GM12878 (cell line): ENCODE measurements around the gene LRRC55. TPM values are rescaled to one million over a fixed set of nuclear protein-coding genes. Genes with fewer than 3 reads are reported as not detected.

Experiments
- ATAC-seq: fragments of 200-7000 bp; cut with Tn5 transposase; 3 replicates; pipeline ENCODE4 v1.9.1; 2020; ENCODE audit warnings: mild to moderate bottlenecking, moderate library complexity
- BruUV-seq: library from RNA; stranded (reverse); fragments of 400-500 nt; replicated peaks from 2 replicates; lab custom pipeline; 2021; lab: Mats Ljungman, UMichigan
- CTCF ChIA-PET: fragments of 300-600 bp; sonication (Branson Sonifier 250); formaldehyde crosslinking; extraction: SDS; loops from one replicate; lab custom pipeline; 2021; ENCODE audit warnings: inconsistent platforms; lab: Yijun Ruan, JAX
- POLR2A ChIA-PET: fragments of 350-600 bp; formaldehyde crosslinking; extraction: SDS; loops from one replicate; lab custom pipeline; 2021; ENCODE audit warnings: inconsistent platforms; lab: Charles Lee
- RAD21 ChIA-PET: fragments of 300-600 bp; sonication (Branson Sonifier 250); formaldehyde crosslinking; loops from one replicate; lab custom pipeline; 2023; ENCODE audit warnings: antibody characterized with exemption; ENCODE audit not compliant: unreplicated experiment; lab: Charles Lee
- SMC1A ChIA-PET: fragments of 300-600 bp; sonication (Branson Sonifier 250); formaldehyde crosslinking; loops from one replicate; lab custom pipeline; 2023; ENCODE audit not compliant: unreplicated experiment, uncharacterized antibody; lab: Charles Lee
- DNase-seq: peaks from one replicate; pipeline ENCODE4 v3.0.0-alpha.2; 2011; ENCODE audit warnings: low read depth, low spot score
- FAIRE-seq: peaks from 3 replicates; lab custom pipeline; 2011; peaks lifted over from hg19 to GRCh38; lab: Jason Lieb, UNC
- H2AFZ ChIP-seq: 2 replicates; pipeline ENCODE4 v1.6.0; 2011; ENCODE audit warnings: low read depth, low read length, control low read depth; ENCODE audit not compliant: control insufficient read depth
- H3K27ac ChIP-seq: 2 replicates; pipeline ENCODE4 v1.5.1; 2011; ENCODE audit warnings: control low read depth; ENCODE audit not compliant: control insufficient read depth, insufficient read depth
- H3K27me3 ChIP-seq, 2 experiments: replicated peaks in 1 of 2; 2 replicates each; pipeline versions ENCODE4 v1.6.0 to v1.6.1; 2011; ENCODE audit warnings: low read length in 1 of 2; ENCODE audit not compliant: control insufficient read depth in 2 of 2, insufficient read depth in 2 of 2
- H3K36me3 ChIP-seq, 2 experiments: 2 replicates each; pipeline ENCODE4 v1.5.1; 2011; ENCODE audit warnings: low read length in 1 of 2; ENCODE audit not compliant: control insufficient read depth in 2 of 2, insufficient read depth in 2 of 2
- H3K4me1 ChIP-seq: 2 replicates; pipeline ENCODE4 v1.6.1; 2011; ENCODE audit warnings: mild to moderate bottlenecking, low read length, moderate library complexity, mixed read lengths; ENCODE audit not compliant: control insufficient read depth, insufficient read depth
- H3K4me2 ChIP-seq: 2 replicates; pipeline ENCODE4 v1.6.0; 2011; ENCODE audit warnings: control low read depth; ENCODE audit not compliant: control insufficient read depth, insufficient read depth
- H3K4me3 ChIP-seq: fragments of 200-600 bp; sonication (generic); 2 replicates; pipeline ENCODE4 v1.5.1; 2016
- H3K79me2 ChIP-seq: 2 replicates; pipeline ENCODE4 v1.6.0; 2011; ENCODE audit warnings: low read length; ENCODE audit not compliant: control insufficient read depth, insufficient read depth
- H3K9ac ChIP-seq: 2 replicates; pipeline ENCODE4 v1.8.0; 2011; ENCODE audit warnings: low read length, control low read depth, mixed read lengths; ENCODE audit not compliant: control insufficient read depth, insufficient read depth
- H3K9me3 ChIP-seq: replicated peaks from 3 replicates; pipeline ENCODE4 v1.5.1; 2011; ENCODE audit warnings: mild to moderate bottlenecking, low read length; ENCODE audit not compliant: control insufficient read depth, insufficient read depth
- H4K20me1 ChIP-seq: 2 replicates; pipeline ENCODE4 v1.6.0; 2011; ENCODE audit not compliant: control insufficient read depth, insufficient read depth
- BHLHE40 ChIP-seq, 2 experiments: fragments of 450-650 bp in 1 of 2; IDR thresholded peaks; 2 replicates each; pipeline ENCODE4 v1.6.1; 2011 to 2017; ENCODE audit warnings: low read depth in 2 of 2, borderline replicate concordance in 1 of 2, improper control_type of control experiment in 1 of 2, low read length in 1 of 2, mild to moderate bottlenecking in 1 of 2
- CBX3 ChIP-seq: fragments of 200-600 bp; sonication (generic); IDR thresholded peaks from 2 replicates; pipeline ENCODE4 v1.6.1; 2016; ENCODE audit warnings: low read depth, borderline replicate concordance
- EED ChIP-seq: sonication (generic); IDR thresholded peaks from 2 replicates; pipeline ENCODE4 v1.6.1; 2016; ENCODE audit warnings: antibody characterized with exemption, low read depth
- GABPA ChIP-seq: IDR thresholded peaks from 2 replicates; pipeline ENCODE4 v1.6.1; 2014; ENCODE audit warnings: antibody characterized with exemption, low read depth, mild to moderate bottlenecking, inconsistent platforms
- MEF2B ChIP-seq: fragments of 450-650 bp; IDR thresholded peaks from 2 replicates; pipeline ENCODE4 v1.6.1; 2018; ENCODE audit warnings: mild to moderate bottlenecking, moderate library complexity; ENCODE audit not compliant: partially characterized antibody, poor library complexity, severe bottlenecking
- MTA3 ChIP-seq: IDR thresholded peaks from 2 replicates; pipeline ENCODE4 v1.6.1; 2012; ENCODE audit warnings: low read length, inconsistent platforms, borderline replicate concordance
- MXI1 ChIP-seq: fragments of 150-350 bp; IDR thresholded peaks from 2 replicates; pipeline ENCODE4 v1.6.1; 2011; ENCODE audit warnings: low read depth, mild to moderate bottlenecking, inconsistent platforms, low read length, improper control_type of control experiment
- POU2F2 ChIP-seq: IDR thresholded peaks from 3 replicates; pipeline ENCODE4 v1.6.1; 2011; ENCODE audit warnings: low read depth, mild to moderate bottlenecking, low read length, borderline replicate concordance
- TARDBP ChIP-seq: IDR thresholded peaks from 2 replicates; pipeline ENCODE4 v1.6.1; 2016; ENCODE audit warnings: borderline replicate concordance
- TCF12 ChIP-seq: IDR thresholded peaks from 2 replicates; pipeline ENCODE4 v1.6.1; 2011; ENCODE audit warnings: low read depth, mild to moderate bottlenecking, low read length
- USF2 ChIP-seq: IDR thresholded peaks from 2 replicates; pipeline ENCODE4 v1.6.1; 2011; ENCODE audit warnings: low read depth, low read length, improper control_type of control experiment, borderline replicate concordance
- WGBS: methylation state at CpG from one replicate; pipeline ENCODE4 v1.1.6; 2016; ENCODE audit warnings: low lambda C conversion rate; ENCODE audit not compliant: insufficient replicate concordance, insufficient coverage; ENCODE audit errors: missing lambda C conversion rate; 5-methylcytosine and 5-hydroxymethylcytosine counted together
- in situ Hi-C: fragments of 300-500 bp; cut with MboI; formaldehyde crosslinking; loops from 9 replicates; pipeline ENCODE4 v1.14.3; 2018; ENCODE audit warnings: mixed read lengths
- intact Hi-C: fragments of 100-400 bp; cut with micrococcal nuclease; formaldehyde crosslinking; loops from one replicate; pipeline ENCODE4 v1.14.2; 2022; ENCODE audit not compliant: unreplicated experiment
- polyA plus RNA-seq, 11 experiments: library from polyadenylated mRNA; depleted of rRNA in 4 of 11; unstranded in 6 of 11; stranded (reverse) in 5 of 11; fragments of >200 nt; fragmentation: Nextera tagmentation in 4 of 11; fragmentation: Illumina TruSeq in 1 of 11; extraction: Ambion mirVana in 4 of 11; extraction: Trizol in 1 of 11; gene quantifications; 1 replicate in 1 of 11; 2 replicates in 10 of 11; pipeline versions ENCODE4 v1.2.1 to v1.2.3, GENCODE V29; 2011 to 2016; ENCODE audit warnings: inconsistent platforms in 2 of 11, missing spikeins in 2 of 11, low read depth in 1 of 11
- total RNA-seq, 4 experiments: library from RNA; depleted of rRNA in 3 of 4; stranded (reverse); fragments of >200 nt in 3 of 4; fragmentation: Illumina TruSeq in 1 of 4; extraction: Trizol in 1 of 4; gene quantifications; 2 replicates each; pipeline versions ENCODE4 v1.2.1 to v1.2.3, GENCODE V29; 2013 to 2021

The LRRC55 gene
- total and polyA plus RNA-seq, 10 of the 15 experiments (the other 5 are each of a cell fraction or from before 2014, with no cell fraction given) = 0.01 to 0.04 TPM; not detected in 8

- TF ChIP-seq GABPA = no peak
- no peak for TF ChIP-seq USF2
Measured at GRCh38 chr11:57158599-57158998, 23.2 kb upstream of the LRRC55 start (continued).

- intact Hi-C loops = no loop called here
- Histone ChIP-seq H3K27ac (no peak overlapping the region), H3K4me3 (no peak overlapping the region), H3K79me2 (no peaks in the 10 kb centered on the region), H3K9me3 (no peaks in the 10 kb centered on the region), H2AFZ (no peak overlapping the region), H3K27me3 (no peaks in the 10 kb centered on the region; a peak in 1 of 4 replicates), H3K36me3 (no peaks in the 10 kb centered on the region), H3K4me1 (no peaks in the 10 kb centered on the region), H3K4me2 (no peak overlapping the region)
- CTCF ChIA-PET = no interaction called here
- in situ Hi-C loops = no loop called here
- FAIRE-seq = no peak
- RAD21 ChIA-PET = no interaction called here
- no peak for DNase-seq
- BruUV-seq = no TSS peak
- no peak for ATAC-seq
- 3% methylated on average over 2 of the region's 2 CpGs for WGBS
- TF ChIP-seq MEF2B (no peak), EED (no peak), MXI1 (no peak), BHLHE40 (IDR thresholded peaks at IDR 0.05; ENCODE audit: borderline replicate concordance in 1 of 2, low read depth in 2 of 2, low read length in 1 of 2) (no peak), POU2F2 (no peak), TARDBP (no peak), GABPA (no peak), CBX3 (no peak), TCF12 (no peak), MTA3 (no peak)
- TF ChIP-seq, all 136 proteins: peak for 0
- Histone ChIP-seq H4K20me1 (no peaks in the 10 kb centered on the region), H3K9ac (no peak overlapping the region)
- ChIA-PET POLR2A (no interaction called here), SMC1A (no interaction called here)
Measured at GRCh38 chr11:57160665-57161064, 21.1 kb upstream of the LRRC55 start.
